GM23338 (cell line): Measurements from ENCODE around the gene ANKRD45.
"Not testable (repeated sequence)": the region's sequence is repeated elsewhere in the genome, so short reads cannot be mapped to it uniquely, and the experiment has no call there.

ENCODE experiments used
- CREB1 ChIP-seq: fragments of 250-450 bp; sonication (Bioruptor Pico); IDR thresholded peaks from 2 replicates; pipeline ENCODE4 v1.5.0; 2020; ENCODE audit warnings: low read depth, mild to moderate bottlenecking, moderate library complexity
- CTCF ChIP-seq, 2 experiments: fragments of 200-600 bp in 1 of 2; sonication (generic) in 1 of 2; conservative IDR thresholded peaks; 2 replicates each; pipeline versions ENCODE4 v1.5.1 to v1.6.1; 2016 to 2017; ENCODE audit warnings: antibody characterized with exemption in 2 of 2, low read depth in 2 of 2, mild to moderate bottlenecking in 2 of 2, moderate library complexity in 1 of 2
- EZH2phosphoT487 ChIP-seq: fragments of 200-600 bp; sonication (generic); IDR thresholded peaks from one replicate; pipeline ENCODE4 v1.8.1; 2018; ENCODE audit warnings: antibody characterized with exemption; ENCODE audit not compliant: unreplicated experiment
- POLR2AphosphoS5 ChIP-seq: IDR thresholded peaks from 2 replicates; pipeline ENCODE4 v1.6.1; 2016; ENCODE audit warnings: antibody characterized with exemption, low read depth
- ZNF462 ChIP-seq: fragments of 250-450 bp; sonication (Bioruptor Pico); IDR thresholded peaks from 2 replicates; pipeline ENCODE4 v1.5.0; 2020; ENCODE audit warnings: mild to moderate bottlenecking, moderate library complexity

GRCh38 chr1:173701299-173701698 is 31.6 kb upstream of the ANKRD45 start:
- not testable (repeated sequence) for TF ChIP-seq CTCF (conservative IDR thresholded peaks at IDR 0.05; ENCODE audit: low read depth in 2 of 2); EZH2phosphoT487; ZNF462; CREB1 (CRISPR knock-in tag); POLR2AphosphoS5
